ENCODE measurements around the gene GALNTL6.

The GALNTL6 gene

DNA sequence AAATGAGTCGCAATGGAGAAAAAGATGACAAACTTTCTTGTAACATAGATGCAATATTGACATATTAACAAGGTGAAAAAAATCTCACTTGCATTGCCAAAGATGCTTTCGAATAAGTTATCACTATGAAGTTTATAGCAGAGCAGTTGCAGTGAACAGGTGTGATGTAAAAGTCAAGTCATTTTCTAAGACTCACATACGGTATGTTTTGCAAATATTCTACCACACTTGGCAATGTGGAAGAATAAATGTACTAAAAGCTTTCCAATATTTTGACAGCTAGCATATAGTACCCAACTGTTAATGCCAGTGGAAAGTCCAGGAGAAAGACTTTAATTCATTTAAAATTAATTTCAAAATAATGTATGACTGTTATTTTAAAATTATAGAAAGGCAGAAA is 76.5 kb downstream of the GALNTL6 start:
- DNase-seq, result no peak

DNA sequence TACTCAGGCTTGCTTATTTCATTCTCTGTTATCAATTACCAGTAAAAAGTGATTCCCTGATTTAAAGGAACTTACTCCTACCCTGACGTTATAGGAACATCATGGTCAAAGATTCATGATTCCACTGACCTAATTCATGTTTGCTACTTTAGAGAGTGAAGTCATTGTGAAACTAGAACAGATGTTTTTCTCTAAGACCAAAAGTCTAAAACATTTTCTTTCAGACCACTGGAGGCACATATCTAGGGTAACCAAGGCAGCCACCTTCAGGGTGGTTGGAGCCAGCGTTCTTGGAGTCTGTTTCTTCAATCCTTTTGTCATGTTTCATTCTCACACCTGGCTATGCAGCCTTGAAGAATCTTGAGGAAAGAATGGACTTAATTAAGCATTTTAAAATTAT is 77.8 kb downstream of the GALNTL6 start:
- DNase-seq, result no peak

DNA sequence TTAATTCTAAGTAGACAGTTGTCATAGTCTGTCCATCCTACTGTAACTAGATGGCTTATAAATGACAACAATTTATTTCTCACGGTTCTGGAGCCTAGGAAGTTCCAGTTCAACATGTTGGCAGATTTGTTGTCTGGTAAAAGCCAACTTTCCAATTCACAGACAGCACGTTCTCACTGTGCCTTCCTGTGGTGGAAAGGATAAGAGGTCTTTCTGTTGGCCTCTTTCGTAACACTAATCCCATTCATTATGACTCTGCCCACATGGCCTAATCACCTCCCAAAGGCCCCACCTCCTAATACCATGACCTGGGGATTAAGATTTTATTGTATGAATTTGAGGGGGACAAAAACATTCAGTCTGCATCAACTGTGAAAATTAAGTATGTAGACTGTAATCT is 83.2 kb downstream of the GALNTL6 start:
- no peak for DNase-seq

DNA sequence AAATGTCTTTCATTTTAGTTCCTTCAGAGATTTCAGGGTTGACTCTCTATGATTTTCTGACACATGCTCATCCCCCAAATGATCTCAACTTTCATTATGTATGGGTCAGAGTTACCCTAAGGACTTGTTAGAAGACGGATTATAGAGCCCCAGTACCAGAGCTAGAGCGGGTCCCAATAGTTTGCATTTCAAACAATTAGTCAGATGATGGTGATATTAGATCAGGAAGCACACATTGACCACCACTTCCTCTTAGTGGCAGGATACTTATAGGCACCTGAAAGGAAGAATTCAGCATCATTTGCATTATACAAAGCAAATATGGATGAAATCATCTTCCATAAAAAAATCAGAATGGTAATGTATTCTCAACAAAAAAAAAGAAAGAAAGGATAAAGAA is 106.1 kb downstream of the GALNTL6 start:
- DNase-seq, result no peak

DNA sequence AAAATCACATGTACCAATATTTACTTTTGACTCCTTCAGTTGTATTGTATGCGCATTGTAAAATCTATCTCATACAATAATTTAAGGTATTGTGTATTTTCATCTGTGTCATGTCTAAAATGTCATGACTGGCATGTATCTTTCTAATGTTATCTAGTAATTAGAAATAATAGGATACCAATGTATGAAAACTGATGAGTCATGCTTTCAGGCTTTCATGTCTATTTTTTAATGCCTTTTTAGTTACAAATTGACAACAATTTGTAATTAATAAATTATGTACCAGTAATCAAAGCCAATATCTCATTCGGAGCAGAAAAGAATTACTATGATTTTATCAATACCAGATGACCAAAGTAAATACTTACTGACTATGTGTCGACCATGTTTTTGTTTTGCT is 107.7 kb downstream of the GALNTL6 start:
- no peak for DNase-seq

DNA sequence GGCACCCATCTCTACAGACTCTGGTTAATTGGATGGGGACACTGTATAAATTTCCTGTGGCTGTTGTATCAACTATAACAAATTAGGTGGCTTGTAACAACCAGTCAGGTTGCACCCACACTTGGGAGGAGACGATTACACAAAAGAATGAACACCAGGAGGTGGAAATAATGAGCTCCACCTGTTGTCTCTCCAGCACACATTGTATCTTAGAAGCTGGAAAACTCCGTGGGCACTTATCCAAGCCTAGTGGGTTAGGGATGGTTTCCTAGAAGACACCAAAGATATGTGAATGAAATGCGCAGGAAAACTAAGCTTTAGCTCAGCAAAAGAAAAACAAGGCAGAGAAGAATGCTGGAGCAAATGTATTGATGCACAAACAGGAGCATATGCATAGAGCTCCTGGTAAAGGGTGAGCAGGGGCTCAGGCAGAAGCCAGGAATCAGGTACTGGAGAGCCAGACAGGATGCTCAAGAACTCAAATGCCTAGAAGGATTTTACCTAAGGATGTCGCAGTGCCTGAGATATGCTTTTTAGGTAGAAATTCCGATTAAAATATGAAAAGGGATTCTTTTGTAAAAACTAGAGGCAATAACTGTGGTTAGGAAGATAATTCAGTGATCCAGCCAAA is 111.7 kb downstream of the GALNTL6 start:
- DNase-seq, result no peak

DNA sequence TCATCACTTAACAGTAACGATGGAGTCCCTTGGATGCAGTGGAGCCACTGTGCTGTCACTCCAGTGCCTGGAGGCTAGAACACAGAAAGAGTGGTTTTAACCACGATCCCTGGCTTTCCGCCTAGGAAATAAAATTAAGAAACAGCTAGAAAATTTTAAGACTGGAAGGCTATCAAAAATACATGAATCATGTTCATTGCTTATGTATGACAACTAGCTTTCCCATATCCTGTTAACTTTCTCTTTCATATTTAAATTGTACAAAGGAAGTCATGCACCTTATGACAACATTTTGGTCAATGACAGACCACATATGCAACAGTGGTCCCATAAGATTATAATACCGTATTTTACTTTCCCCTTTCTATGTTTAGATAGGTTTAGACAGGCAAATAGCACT is 115.1 kb downstream of the GALNTL6 start:
- no peak for DNase-seq

DNA sequence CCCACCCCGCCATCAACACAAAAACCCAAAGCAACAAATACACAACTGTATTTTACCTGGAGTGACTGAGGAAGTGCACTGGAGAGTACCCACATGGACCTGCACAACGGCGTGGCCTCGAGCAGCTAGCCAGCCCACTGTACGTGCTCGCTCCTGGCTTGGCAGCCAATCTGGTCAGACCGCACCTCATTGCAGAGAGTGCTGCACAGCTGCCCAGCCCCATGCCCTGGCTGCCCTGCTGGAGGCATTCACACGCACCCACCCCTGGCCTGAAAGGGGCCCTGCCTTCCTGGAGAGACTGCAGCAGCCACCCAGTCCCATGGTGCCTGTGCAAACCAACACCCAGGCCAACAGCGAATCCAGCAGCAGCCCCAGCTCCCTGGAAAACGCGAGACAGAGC is 116.3 kb downstream of the GALNTL6 start:
- DNase-seq, result no peak

DNA sequence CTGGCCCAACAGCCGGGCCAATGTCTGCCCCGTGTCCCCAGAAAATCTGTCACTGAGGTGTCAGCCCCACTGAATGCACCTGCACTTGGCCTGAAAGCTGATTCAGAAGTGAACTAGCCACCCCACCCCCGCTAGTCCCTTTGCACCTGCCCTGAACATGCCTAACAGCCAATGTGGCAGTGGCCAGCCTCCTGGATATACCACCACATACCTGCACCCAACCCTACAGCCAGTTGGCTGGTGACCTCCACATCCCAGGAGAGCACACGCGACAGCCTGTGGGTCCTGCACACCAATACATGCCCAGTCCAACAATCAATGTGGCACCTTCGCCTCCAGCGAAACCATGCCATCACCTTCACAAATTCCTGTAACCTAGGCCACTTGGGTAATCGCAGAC is 116.7 kb downstream of the GALNTL6 start:
- DNase-seq, result no peak

DNA sequence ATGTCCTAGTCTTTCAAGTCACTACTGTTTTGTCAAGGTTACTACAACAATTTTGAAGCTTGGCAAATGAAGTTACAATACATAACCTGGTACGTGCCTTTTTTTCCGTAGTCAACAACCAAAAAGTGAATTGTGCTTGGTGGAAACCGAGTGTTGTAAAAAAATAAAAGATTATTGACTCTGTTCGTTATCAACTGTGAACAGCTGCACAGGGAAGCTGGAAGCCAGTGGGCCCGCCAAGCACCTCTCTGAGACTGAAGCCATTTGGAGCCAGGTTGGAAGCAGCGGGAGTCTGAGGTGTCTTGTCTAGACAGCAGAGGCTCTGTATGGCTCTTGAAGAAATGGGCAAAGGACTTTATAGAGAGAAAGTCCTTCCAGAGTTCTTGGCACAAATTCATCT is 119.0 kb downstream of the GALNTL6 start:
- DNase-seq, result no peak

DNA sequence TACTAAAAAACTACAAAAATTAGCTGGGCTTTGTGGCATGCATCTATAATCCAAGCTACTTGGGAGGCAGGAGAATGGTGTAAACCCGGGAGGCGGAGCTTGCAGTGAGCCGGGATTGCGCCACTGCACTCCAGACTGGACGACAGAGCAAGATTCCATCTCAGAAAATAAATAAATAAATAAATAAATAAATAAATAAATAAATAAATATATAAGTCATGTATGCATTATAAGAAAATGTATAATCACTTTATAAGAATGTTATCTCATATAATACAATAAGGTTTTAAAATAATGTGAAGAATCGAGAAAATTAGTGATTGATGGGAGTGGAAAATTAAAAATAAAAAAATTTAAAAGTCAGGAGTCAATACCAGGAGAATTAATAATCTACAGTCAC is 127.5 kb downstream of the GALNTL6 start:
- no peak for DNase-seq

DNA sequence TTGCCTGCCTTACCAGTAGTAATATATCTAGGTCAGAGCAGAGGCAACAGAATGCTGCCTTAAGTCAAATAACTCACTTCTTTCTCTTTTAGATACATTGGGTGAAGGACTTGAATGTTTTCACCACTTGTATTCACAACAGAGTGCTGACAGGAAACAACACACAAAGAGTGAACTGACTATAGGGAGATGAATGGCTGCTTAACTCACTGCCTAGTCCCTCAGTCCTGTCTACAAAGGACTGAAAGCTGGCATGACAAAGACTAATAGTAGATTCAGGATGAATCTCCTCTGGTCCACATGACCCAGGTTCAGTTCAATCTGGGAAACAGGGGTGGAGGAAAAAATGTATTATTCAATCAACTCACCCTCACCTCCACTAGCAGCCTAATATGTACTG is 134.2 kb downstream of the GALNTL6 start:
- DNase-seq, result no peak

DNA sequence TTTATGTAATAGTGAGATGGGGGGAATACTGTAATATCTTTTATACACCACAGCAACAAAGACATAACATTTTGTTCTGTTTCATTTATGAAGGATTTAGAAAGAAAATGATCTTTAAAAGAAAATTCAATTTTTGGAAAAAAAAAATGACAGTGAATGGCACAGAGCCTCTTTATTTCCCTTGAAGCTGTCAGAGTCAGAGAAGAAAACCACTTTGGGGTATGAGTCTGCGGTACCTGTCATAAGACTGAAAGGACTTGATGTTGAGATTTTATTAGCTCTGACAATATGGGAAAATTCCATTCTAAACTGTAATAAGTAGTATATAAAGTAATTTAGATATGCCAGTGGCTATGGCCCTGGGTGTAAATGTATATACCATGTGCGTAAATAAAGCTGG is 134.8 kb downstream of the GALNTL6 start:
- no peak for DNase-seq

DNA sequence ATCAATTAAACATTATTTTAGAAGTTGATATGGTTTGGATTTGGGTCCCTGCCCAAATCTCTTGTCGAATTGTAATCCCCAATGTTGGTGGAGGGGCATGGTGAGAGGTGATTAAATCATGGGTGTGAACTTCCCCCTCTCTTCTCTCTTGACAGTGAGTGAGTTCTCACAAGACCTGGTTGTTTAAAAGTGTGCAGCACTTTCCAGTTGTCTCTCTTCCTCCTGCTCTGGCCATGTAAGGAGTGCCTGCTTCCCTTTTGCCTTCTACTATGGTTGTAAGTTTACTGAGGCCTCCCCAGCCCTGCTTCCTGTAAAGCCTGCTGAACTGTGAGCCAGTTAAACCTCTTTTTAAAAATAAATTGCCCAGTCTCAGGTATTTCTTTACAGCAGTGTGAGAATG is 141.4 kb downstream of the GALNTL6 start:
- peak; percentile 53 for DNase-seq

DNA sequence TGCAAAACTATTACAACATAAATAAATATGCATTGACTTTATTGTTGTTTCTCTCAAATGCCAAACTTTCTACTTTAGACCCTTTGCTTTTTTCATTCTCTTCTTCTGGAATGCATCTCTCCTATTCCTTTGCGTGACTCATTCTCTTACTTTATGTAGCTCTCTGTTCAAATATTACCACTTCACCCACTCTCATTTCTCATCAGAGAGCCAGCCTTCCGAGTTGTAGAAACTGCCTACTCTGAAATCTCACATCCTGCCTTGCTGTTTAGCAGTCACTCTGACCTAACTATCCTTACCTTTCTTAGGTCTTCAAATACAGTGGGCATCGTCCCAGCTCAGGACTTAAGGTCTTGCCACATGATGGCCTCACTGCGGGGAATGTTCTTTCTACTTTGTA is 143.5 kb downstream of the GALNTL6 start:
- DNase-seq, result no peak

DNA sequence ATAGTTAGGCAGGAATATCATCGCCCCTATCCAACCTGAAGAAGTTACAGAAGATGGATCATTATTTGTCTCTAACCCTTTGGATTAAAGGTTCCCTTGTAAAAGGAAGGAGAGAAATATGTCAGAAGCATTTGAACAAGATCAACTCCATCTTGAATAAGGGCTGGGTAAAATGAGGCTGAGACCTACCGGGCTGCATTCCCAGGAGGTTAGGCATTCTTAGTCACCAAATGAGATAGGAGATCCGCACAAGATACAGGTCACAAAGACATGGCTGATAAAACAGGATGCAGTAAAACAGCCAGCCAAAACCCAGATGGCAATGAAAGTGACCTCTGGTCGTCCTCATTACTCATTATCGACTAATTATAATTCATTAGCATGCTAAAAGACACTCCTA is 148.9 kb downstream of the GALNTL6 start:
- no peak for DNase-seq

DNA sequence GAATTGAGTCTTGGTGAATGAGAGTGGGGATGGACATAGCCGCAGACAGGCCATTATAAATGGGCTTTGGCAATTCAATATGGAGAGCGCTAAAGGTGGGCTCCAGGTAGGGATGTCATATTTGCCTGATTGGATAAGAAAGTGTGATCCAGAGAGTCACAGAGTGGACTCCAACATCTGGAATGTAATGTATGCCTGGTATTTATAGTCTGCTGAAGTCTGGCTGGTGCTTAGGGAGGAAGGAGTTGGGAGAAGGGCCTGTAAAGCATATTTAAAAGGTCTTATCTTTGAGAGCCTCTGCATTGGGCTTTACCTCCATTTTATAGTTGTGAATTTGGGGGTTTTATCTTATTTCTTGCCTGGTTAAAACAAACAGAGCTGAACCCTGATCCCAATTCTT is 153.2 kb downstream of the GALNTL6 start:
- DNase-seq, result no peak

DNA sequence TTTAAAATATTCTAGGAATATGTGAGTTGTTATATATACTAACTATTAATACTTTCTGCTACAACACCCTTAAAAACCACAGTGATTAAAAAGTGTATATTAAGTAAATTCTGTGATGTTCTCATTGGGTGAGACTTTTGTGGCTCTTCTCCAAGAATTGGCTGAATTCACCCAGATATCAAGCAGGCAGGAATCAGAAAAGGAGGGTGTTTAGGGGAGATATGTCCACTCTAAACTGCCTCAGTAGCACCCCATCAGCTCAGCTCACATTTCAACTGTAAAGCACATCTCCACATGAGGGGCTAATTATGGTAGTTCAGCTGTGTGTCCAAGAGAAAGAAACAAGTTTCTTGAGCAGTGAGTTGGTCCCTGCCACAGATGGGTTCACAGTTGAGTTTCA is 165.0 kb downstream of the GALNTL6 start:
- no peak for DNase-seq

DNA sequence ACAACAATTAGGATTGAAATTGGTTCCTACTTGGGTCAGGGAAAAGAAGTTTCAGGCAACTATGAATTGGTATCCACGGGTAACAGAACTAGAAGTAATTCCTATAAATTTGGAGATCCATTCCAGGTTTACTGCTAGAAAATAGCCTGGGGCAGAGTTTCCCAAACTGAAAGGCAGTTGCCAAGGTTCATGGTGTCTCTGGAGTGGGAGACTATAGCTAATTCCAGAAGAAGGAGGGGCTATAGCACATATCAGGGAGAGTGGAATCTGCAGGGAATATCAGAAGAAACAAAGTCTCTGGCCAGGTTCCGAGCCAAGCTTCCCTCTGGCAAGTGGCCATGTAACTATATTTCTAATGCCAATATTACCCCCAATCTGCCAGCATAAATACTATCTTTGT is 166.3 kb downstream of the GALNTL6 start:
- DNase-seq, result no peak

DNA sequence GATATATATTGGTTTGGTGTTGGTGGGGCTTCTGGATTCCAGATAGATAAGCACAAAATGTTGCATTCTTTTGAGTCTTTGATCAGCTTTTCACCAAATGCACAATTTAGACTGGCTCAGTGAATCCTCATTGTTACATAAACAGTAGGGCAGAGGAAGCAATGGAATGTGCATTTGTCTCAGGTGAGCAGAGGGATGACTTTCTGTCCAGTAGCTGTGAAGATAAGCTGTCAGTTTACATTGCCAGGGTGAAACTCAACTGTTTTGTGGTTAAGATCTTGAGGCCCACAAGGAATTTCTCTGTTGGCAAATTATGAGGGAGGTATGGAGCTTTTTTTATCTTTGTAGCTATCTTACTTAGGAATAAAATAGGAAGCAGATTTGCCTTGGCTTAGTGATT is 168.0 kb downstream of the GALNTL6 start:
- no peak for DNase-seq

DNA sequence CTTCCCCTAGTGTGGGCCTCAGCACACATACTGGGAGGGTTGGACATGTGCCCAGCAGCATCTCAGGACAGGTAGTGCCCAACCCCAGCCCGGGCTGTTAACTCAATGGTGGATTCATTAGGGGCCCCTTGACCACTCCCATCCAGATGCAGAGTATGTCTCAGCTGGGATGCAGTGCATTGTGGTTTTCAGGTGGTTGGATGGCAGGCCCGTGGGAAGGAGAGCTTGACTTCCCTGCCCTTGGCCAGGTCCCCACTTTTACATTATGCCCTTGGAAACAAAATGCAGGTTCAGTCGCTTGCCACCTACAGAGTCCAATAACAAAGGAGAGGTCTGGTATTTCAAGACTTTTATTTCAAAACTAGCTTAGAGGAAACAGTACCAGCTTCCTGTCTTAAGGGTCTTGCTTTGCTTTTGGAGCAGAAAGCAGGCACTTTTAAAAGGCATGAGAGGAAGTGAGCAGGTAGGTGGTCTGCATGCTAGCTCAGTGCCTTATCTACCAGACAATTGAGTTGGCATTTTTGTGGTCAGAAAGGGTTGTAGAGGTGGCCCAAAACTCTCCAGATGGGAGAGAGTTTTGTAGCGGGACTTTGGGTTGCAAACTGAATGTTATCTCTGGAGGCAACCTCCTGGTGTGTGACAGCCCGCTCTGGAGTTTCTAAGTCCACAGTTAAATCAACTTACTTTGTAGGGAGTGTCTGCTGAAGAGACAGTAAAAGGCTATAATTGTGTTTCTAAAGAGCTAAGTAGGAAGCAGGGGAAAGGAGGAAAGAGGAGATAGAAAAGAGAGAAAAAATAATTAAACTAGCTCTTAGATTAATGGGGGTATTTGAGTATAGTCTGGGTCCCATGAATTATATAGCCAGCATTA is 171.0 kb downstream of the GALNTL6 start:
- DNase-seq, result no peak

DNA sequence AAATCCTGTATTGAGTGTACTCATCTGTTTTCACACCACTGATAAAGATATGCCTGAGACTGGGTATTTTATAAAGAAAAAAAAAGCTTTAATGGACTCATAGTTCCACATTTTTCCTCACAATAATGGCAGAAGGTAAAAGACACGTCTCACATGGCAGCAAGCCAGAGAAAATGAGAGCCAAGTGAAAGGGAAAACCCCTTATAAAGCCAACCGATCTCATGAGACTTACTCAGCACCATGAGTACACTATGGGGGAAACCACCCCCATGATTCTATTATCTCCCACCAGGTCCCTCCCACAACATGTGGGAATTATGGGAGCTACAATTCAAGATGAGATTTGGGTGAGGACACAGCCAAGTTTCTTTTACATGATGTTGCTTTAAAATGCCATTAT is 171.9 kb downstream of the GALNTL6 start:
- no peak for DNase-seq

DNA sequence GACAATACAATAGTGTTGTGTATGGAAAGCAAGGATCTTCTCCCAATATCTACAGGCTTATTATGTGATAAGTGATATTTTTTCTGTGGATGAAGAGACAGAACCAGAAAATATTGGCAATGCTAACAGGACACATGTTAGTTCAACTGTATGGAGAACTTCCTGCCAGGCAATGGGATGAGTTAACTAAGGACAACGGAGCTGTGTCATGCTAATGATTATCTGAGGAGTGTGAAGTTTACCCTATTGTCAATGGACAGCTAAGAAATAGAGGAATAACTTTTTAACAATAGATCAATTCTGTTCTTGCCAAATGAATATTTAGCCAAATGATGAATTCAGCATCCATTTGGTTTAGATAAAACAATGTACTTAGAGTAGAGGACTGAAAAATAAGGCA is 180.0 kb downstream of the GALNTL6 start:
- DNase-seq, result no peak

DNA sequence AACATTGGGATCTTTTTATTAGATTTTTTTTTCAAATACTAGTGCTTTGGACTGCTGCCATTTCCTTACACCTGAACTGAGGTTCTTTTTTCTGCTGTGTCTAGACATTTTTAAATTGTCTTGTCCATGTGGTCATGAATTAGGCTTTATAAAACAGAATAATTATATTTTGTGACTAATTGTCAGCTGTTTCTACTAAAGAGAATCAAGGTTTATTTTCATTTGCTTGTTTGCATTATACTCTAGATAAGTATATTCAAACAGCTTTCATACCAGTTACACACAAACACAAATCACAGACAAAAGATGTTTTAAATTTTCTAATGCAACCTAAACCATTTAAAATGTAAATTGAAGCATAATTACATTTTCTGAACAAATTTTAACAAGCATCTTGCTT is 194.7 kb downstream of the GALNTL6 start:
- DNase-seq, result no peak

Data from GDM1 (cell line).